ENCODE measurements around the gene PHOSPHO2. TPM values are rescaled to one million over a fixed set of nuclear protein-coding genes. Genes with fewer than 3 reads are reported as not detected.

The PHOSPHO2 gene, protein sequence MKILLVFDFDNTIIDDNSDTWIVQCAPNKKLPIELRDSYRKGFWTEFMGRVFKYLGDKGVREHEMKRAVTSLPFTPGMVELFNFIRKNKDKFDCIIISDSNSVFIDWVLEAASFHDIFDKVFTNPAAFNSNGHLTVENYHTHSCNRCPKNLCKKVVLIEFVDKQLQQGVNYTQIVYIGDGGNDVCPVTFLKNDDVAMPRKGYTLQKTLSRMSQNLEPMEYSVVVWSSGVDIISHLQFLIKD
- total RNA-seq: 1 to 10 TPM; 1.8 to 5.6 (median 2.8) TPM
- long read RNA-seq, partial matches to known transcripts: 0 of 1 reads
- long read RNA-seq, other reads (novel, unspliced or antisense): 0 of 1 reads

GRCh38 chr2:169694113-169694893 is at the start of gene PHOSPHO2, which contains the start of gene CFAP210:
TSS of gene PHOSPHO2 (plus strand) at chr2:169694469. CDS start at chr2:169700972, 6,503 bp downstream.
TSS of gene CFAP210 (minus strand) at chr2:169694405. CDS start at chr2:169694327, 78 bp downstream.
- H3K4me1 ChIP-seq: peaks cover 0 to 16% (median 8%) of the 10 kb centered on the region in 4 donors
- DNase-seq (peak; percentile 100), ATAC-seq (peak; percentile 97 to 99 (median 98))
- H3K27me3 ChIP-seq: no peaks in the 10 kb centered on the region
- peak within 1 kb of the TSS; percentile 81 to 89 (median 86) for H3K4me3 ChIP-seq
- under 1% methylated on average over 35 of the region's 63 CpGs for WGBS (ENCODE audit: insufficient coverage, low coverage, low lambda C conversion rate, missing lambda C conversion rate)
- H3K9me3 ChIP-seq: no peaks in the 10 kb centered on the region
- peak within 1 kb of the TSS; percentile 84 to 90 (median 87) for H3K27ac ChIP-seq
- no peaks in the 10 kb centered on the region for H3K36me3 ChIP-seq
- TF ChIP-seq CTCF (IDR thresholded peaks at IDR 0.05) (no peak), POLR2A (IDR thresholded peaks at IDR 0.05) (peak; percentile 92)
- intact Hi-C loops (cut with DNase I): no loop called here

GRCh38 chr2:169647496-169647895 is 46.8 kb upstream of the PHOSPHO2 start:
- intact Hi-C loops (cut with DNase I): no loop called here
- H3K27ac ChIP-seq: no peak overlapping the region
- no peaks in the 10 kb centered on the region for H3K9me3 ChIP-seq
- DNase-seq: no peak
- no peaks in the 10 kb centered on the region for H3K36me3 ChIP-seq
- no peaks in the 10 kb centered on the region for H3K27me3 ChIP-seq
- TF ChIP-seq CTCF (IDR thresholded peaks at IDR 0.05) (no peak), POLR2A (IDR thresholded peaks at IDR 0.05) (no peak)
- ATAC-seq: no peak
- 82% methylated on average over 2 of the region's 2 CpGs for WGBS (ENCODE audit: insufficient coverage, low coverage, low lambda C conversion rate, missing lambda C conversion rate)
- H3K4me1 ChIP-seq: no peaks in the 10 kb centered on the region
- no peak overlapping the region for H3K4me3 ChIP-seq

DNA sequence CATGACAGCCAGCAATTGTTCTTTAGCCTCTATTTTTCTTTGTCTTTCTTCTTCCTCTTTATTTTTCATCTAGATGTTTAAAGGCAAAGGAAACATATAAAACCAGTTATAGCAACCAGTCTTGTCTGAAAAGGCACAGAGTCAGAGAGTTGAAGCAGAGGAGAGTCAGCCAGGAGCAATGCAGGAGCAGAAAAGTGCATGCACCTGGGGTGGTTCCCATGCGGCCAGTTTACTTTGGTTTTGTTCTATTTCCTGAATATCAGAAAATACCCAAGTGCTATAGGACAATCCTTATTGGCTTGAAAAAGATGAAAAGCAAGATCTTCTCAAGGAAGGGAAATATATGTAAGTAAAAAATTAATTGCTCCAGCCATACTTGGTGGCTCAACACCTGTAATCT is 45.0 kb upstream of the PHOSPHO2 start:
- intact Hi-C loops (cut with DNase I): no loop called here
- H3K4me1 ChIP-seq: no peaks in the 10 kb centered on the region
- H3K9me3 ChIP-seq: no peaks in the 10 kb centered on the region
- H3K36me3 ChIP-seq: no peaks in the 10 kb centered on the region
- ATAC-seq (no peak), DNase-seq (no peak)
- no peak overlapping the region for H3K4me3 ChIP-seq
- no peaks in the 10 kb centered on the region for H3K27me3 ChIP-seq
- no peak overlapping the region for H3K27ac ChIP-seq
- WGBS (ENCODE audit: insufficient coverage, low coverage, low lambda C conversion rate, missing lambda C conversion rate): 55% methylated on average over 1 of the region's 1 CpG
- TF ChIP-seq CTCF (IDR thresholded peaks at IDR 0.05): no peak
- no peak for TF ChIP-seq POLR2A (IDR thresholded peaks at IDR 0.05)

DNA sequence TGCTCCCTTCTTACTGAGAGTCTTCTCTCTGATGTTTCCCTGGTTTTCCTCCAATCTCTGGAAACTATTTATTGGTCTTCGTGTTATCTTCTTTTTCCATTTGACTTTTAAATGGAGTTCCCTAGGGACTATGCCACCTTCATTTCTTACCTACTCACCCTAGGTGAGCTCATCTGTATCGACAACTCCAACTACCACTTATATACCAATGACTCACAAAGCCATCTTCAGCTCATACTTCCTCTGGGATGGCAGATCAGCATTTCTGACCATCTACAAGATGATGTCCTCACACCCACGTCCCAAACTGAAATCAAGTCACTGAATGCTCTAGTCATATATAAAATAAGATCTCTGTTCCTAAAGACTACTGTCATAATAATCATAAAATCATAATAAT is 40.6 kb upstream of the PHOSPHO2 start:
- 82% methylated on average over 3 of the region's 3 CpGs for WGBS (ENCODE audit: insufficient coverage, low coverage, low lambda C conversion rate, missing lambda C conversion rate)
- intact Hi-C loops (cut with DNase I): no loop called here
- no peaks in the 10 kb centered on the region for H3K9me3 ChIP-seq

More for the DNA sequence above, 40.6 kb upstream of the PHOSPHO2 start:
- no peak for DNase-seq
- TF ChIP-seq POLR2A (IDR thresholded peaks at IDR 0.05): no peak
- no peak for TF ChIP-seq CTCF (IDR thresholded peaks at IDR 0.05)
- Histone ChIP-seq H3K27me3 (no peaks in the 10 kb centered on the region), H3K27ac (no peak overlapping the region), H3K4me3 (no peak overlapping the region), H3K4me1 (no peaks in the 10 kb centered on the region), H3K36me3 (no peaks in the 10 kb centered on the region)
- ATAC-seq: no peak

All from right lobe of liver (tissue), 6 donors.